MM.1S (cell line): Measurements from ENCODE around the gene TBL1X.

Experiments
- DNase-seq: peaks from one replicate; pipeline ENCODE4 v3.0.0-alpha.2; 2015
- H2AFZ ChIP-seq: fragments of 300-600 bp; sonication (generic); 2 replicates; pipeline ENCODE4 v1.6.0; 2016; ENCODE audit warnings: antibody characterized with exemption, low read length
- H3F3A ChIP-seq: fragments of 300-600 bp; sonication (generic); 2 replicates; pipeline ENCODE4 v1.6.1; 2016; ENCODE audit warnings: mild to moderate bottlenecking, antibody characterized with exemption, low read length, moderate library complexity, mixed read lengths; ENCODE audit not compliant: insufficient read depth
- H3K27ac ChIP-seq: fragments of 300-600 bp; sonication (generic); 2 replicates; pipeline ENCODE4 v1.5.1; 2016; ENCODE audit warnings: mild to moderate bottlenecking, low read length
- H3K27me3 ChIP-seq: fragments of 300-600 bp; sonication (generic); replicated peaks from 2 replicates; pipeline ENCODE4 v1.6.0; 2016; ENCODE audit warnings: low read length; ENCODE audit not compliant: insufficient read depth
- H3K36me3 ChIP-seq: fragments of 300-600 bp; sonication (generic); replicated peaks from 2 replicates; pipeline ENCODE4 v1.6.1; 2016; ENCODE audit warnings: mild to moderate bottlenecking, low read length, mixed read lengths; ENCODE audit not compliant: insufficient read depth
- H3K4me1 ChIP-seq: fragments of 300-600 bp; sonication (generic); 2 replicates; pipeline ENCODE4 v1.6.1; 2016; ENCODE audit warnings: low read length, mixed read lengths
- H3K4me2 ChIP-seq: fragments of 300-600 bp; sonication (generic); 2 replicates; pipeline ENCODE4 v1.6.0; 2016; ENCODE audit warnings: low read depth, low read length
- H3K4me3 ChIP-seq: fragments of 300-600 bp; sonication (generic); 2 replicates; pipeline ENCODE4 v1.5.1; 2016; ENCODE audit warnings: low read length, mixed read lengths
- H3K79me2 ChIP-seq: fragments of 300-600 bp; sonication (generic); 2 replicates; pipeline ENCODE4 v1.6.1; 2016; ENCODE audit warnings: mixed run types, low read length, mixed read lengths
- H3K9ac ChIP-seq: fragments of 300-600 bp; sonication (generic); 2 replicates; pipeline ENCODE4 v1.6.1; 2016; ENCODE audit warnings: low read length, mixed read lengths
- H3K9me2 ChIP-seq: fragments of 300-600 bp; sonication (generic); replicated peaks from 2 replicates; pipeline ENCODE4 v1.6.1; 2016; ENCODE audit warnings: mild to moderate bottlenecking, low read length, mixed read lengths; ENCODE audit not compliant: insufficient read depth
- H3K9me3 ChIP-seq: fragments of 300-600 bp; sonication (generic); replicated peaks from 2 replicates; pipeline ENCODE4 v1.6.1; 2016; ENCODE audit warnings: mild to moderate bottlenecking, low read length, mixed read lengths; ENCODE audit not compliant: insufficient read depth
- H4K20me1 ChIP-seq: fragments of 300-600 bp; sonication (generic); 2 replicates; pipeline ENCODE4 v1.6.1; 2016; ENCODE audit warnings: mild to moderate bottlenecking, low read length, moderate library complexity, mixed read lengths; ENCODE audit not compliant: insufficient read depth
- CTCF ChIP-seq: fragments of 300-600 bp; sonication (generic); IDR thresholded peaks from 2 replicates; pipeline ENCODE4 v1.5.1; 2016; ENCODE audit warnings: antibody characterized with exemption, low read length, mixed read lengths
- EZH2 ChIP-seq: fragments of 300-600 bp; sonication (generic); optimal IDR thresholded peaks from 2 replicates; pipeline ENCODE3; 2017; ENCODE audit warnings: low read depth, mild to moderate bottlenecking, antibody characterized with exemption, low read length, mixed read lengths
- EZH2phosphoT487 ChIP-seq: fragments of 300-600 bp; sonication (generic); IDR thresholded peaks from 2 replicates; pipeline ENCODE4 v1.6.1; 2018; ENCODE audit warnings: antibody characterized with exemption, low read length

Gene TBL1X

GRCh38 chrX:9538544-9539045 lies 73.7 kb downstream of the TBL1X start:
- Histone ChIP-seq H3K27ac (no peak overlapping the region), H4K20me1 (no peaks in the 10 kb centered on the region), H3K9ac (no peak overlapping the region), H3K4me2 (no peak overlapping the region), H3K27me3 (no peaks in the 10 kb centered on the region), H3K4me1 (no peaks in the 10 kb centered on the region), H2AFZ (no peak overlapping the region), H3K9me2 (no peaks in the 10 kb centered on the region), H3K79me2 (peaks cover 96% of the 10 kb centered on the region), H3K36me3 (no peaks in the 10 kb centered on the region), H3K4me3 (no peak overlapping the region), H3F3A (no peaks in the 10 kb centered on the region), H3K9me3 (no peaks in the 10 kb centered on the region)
- TF ChIP-seq EZH2phosphoT487 (no peak), EZH2 (no peak), CTCF (no peak)
- no peak for DNase-seq

GRCh38 chrX:9539605-9540387 lies 74.9 kb downstream of the TBL1X start:
- no peak overlapping the region for H3K4me2 ChIP-seq
- TF ChIP-seq EZH2phosphoT487 (no peak), CTCF (no peak), EZH2 (no peak)
- H3K4me3 ChIP-seq = no peak overlapping the region
- no peaks in the 10 kb centered on the region for H3F3A ChIP-seq
- H3K9me2 ChIP-seq = no peaks in the 10 kb centered on the region
- no peak for DNase-seq
- peaks cover 89% of the 10 kb centered on the region for H3K79me2 ChIP-seq
- no peak overlapping the region for H3K27ac ChIP-seq
- no peaks in the 10 kb centered on the region for H4K20me1 ChIP-seq
- no peaks in the 10 kb centered on the region for H3K9me3 ChIP-seq
- no peaks in the 10 kb centered on the region for H3K4me1 ChIP-seq
- H3K36me3 ChIP-seq = no peaks in the 10 kb centered on the region
- no peak overlapping the region for H2AFZ ChIP-seq
- H3K27me3 ChIP-seq = no peaks in the 10 kb centered on the region
- no peak overlapping the region for H3K9ac ChIP-seq

GRCh38 chrX:9542106-9542760 lies 77.4 kb downstream of the TBL1X start:
- no peaks in the 10 kb centered on the region for H3K36me3 ChIP-seq
- DNase-seq = no peak
- no peaks in the 10 kb centered on the region for H3K9me2 ChIP-seq
- no peak overlapping the region for H2AFZ ChIP-seq
- H3K9ac ChIP-seq = no peak overlapping the region
- no peaks in the 10 kb centered on the region for H3K9me3 ChIP-seq
- TF ChIP-seq EZH2 (no peak), CTCF (no peak), EZH2phosphoT487 (no peak)
- no peaks in the 10 kb centered on the region for H4K20me1 ChIP-seq
- H3K4me1 ChIP-seq = no peaks in the 10 kb centered on the region
- no peaks in the 10 kb centered on the region for H3F3A ChIP-seq
- peaks cover 78% of the 10 kb centered on the region for H3K79me2 ChIP-seq
- no peak overlapping the region for H3K4me3 ChIP-seq
- no peak overlapping the region for H3K4me2 ChIP-seq
- H3K27me3 ChIP-seq = no peaks in the 10 kb centered on the region
- no peak overlapping the region for H3K27ac ChIP-seq
